Skeletal muscle tissue (tissue), 4 donors: Measurements from ENCODE around the gene VPS36. TPM values are rescaled to one million over a fixed set of nuclear protein-coding genes. Genes with fewer than 3 reads are reported as not detected.

Experiments
- H3K27ac ChIP-seq: one replicate; pipeline ENCODE4 v1.7.0; 2013; ENCODE audit warnings: mild to moderate bottlenecking, low read depth, low read length, inconsistent platforms
- H3K27me3 ChIP-seq, 3 donors: one replicate each; pipeline ENCODE4 v1.7.0; 2013; ENCODE audit warnings: low read length in 3 of 3; ENCODE audit not compliant: control insufficient read depth in 3 of 3, insufficient read depth in 3 of 3
- H3K36me3 ChIP-seq, 3 donors: one replicate each; pipeline ENCODE4 v1.7.0; 2013; ENCODE audit warnings: low read length in 3 of 3; ENCODE audit not compliant: control insufficient read depth in 3 of 3, insufficient read depth in 3 of 3
- H3K4me1 ChIP-seq, 3 donors: one replicate each; pipeline ENCODE4 v1.7.0; 2013; ENCODE audit warnings: low read length in 3 of 3, mild to moderate bottlenecking in 3 of 3; ENCODE audit not compliant: control insufficient read depth in 3 of 3, insufficient read depth in 3 of 3
- H3K4me3 ChIP-seq, 3 donors: one replicate each; pipeline ENCODE4 v1.7.0; 2013; ENCODE audit warnings: low read length in 3 of 3
- H3K9ac ChIP-seq, 3 donors: one replicate each; pipeline ENCODE4 v1.7.0; 2013; ENCODE audit warnings: low read length in 3 of 3, mild to moderate bottlenecking in 3 of 3, moderate library complexity in 2 of 3, low read depth in 1 of 3
- H3K9me3 ChIP-seq, 3 donors: one replicate each; pipeline ENCODE4 v1.7.0; 2013; ENCODE audit warnings: low read length in 3 of 3; ENCODE audit not compliant: control insufficient read depth in 3 of 3
- total RNA-seq: library from RNA; depleted of rRNA; stranded (reverse); fragments of >200 nt; gene quantifications from one replicate; pipeline ENCODE4 v1.2.3, GENCODE V29; 2014
- donor health status: Osteomylitis.

VPS36 gene
- total RNA-seq, 1 donor from 2014 or later = 40.7 TPM

- Histone ChIP-seq H3K4me1 (peaks cover 0 to 11% (median 9%) of the 10 kb centered on the region in 3 donors), H3K9ac (no peak overlapping the region), H3K9me3 (no peaks in the 10 kb centered on the region), H3K27me3 (no peaks in the 10 kb centered on the region), H3K4me3 (no peak overlapping the region), H3K27ac (no peak overlapping the region), H3K36me3 (peaks cover 0 to 28% (median 13%) of the 10 kb centered on the region in 3 donors)
Measured at GRCh38 chr13:52459668-52460067, 9.2 kb upstream of the VPS36 start.

- H3K27ac ChIP-seq = peak overlapping the region; percentile 64
- no peaks in the 10 kb centered on the region for H3K9me3 ChIP-seq
- H3K36me3 ChIP-seq = peaks cover 0 to 13% (median 2%) of the 10 kb centered on the region in 3 donors
- H3K4me1 ChIP-seq = peaks cover 7 to 19% (median 19%) of the 10 kb centered on the region in 3 donors
- peak overlapping the region; percentile 71 to 99 (median 89) for H3K4me3 ChIP-seq
- H3K27me3 ChIP-seq = no peaks in the 10 kb centered on the region
- peak overlapping the region; percentile 85 to 93 (median 88) for H3K9ac ChIP-seq
Measured at GRCh38 chr13:52455677-52456041, 5.2 kb upstream of the VPS36 start.

GRCh38 chr13:52454820-52455676 is 4.6 kb upstream of the VPS36 start, which contains the start of gene CKAP2:
Gene CKAP2, plus strand, starts transcription at chr13:52455478. Its CDS starts 79 bp downstream, at chr13:52455557.
- H3K36me3 ChIP-seq = peaks cover 0 to 12% (median 2%) of the 10 kb centered on the region in 3 donors
- no peaks in the 10 kb centered on the region for H3K27me3 ChIP-seq
- H3K9ac ChIP-seq = peak within 1 kb of the TSS; percentile 85 to 93 (median 88)
- H3K4me1 ChIP-seq = peaks cover 7 to 20% (median 20%) of the 10 kb centered on the region in 3 donors
- peak within 1 kb of the TSS; percentile 71 to 99 (median 89) for H3K4me3 ChIP-seq
- no peaks in the 10 kb centered on the region for H3K9me3 ChIP-seq
- H3K27ac ChIP-seq = peak within 1 kb of the TSS; percentile 64

- Histone ChIP-seq H3K27me3 (no peaks in the 10 kb centered on the region), H3K4me1 (peaks cover 7 to 21% (median 20%) of the 10 kb centered on the region in 3 donors), H3K27ac (peak overlapping the region; percentile 64), H3K9ac (peak overlapping the region; percentile 85 to 93 (median 88)), H3K4me3 (peak overlapping the region; percentile 71 to 99 (median 89)), H3K36me3 (peaks cover 0 to 7% (median 2%) of the 10 kb centered on the region in 3 donors), H3K9me3 (no peaks in the 10 kb centered on the region)
Measured at GRCh38 chr13:52454459-52454819, 4.0 kb upstream of the VPS36 start.

- Histone ChIP-seq H3K27ac (no peak overlapping the region), H3K4me1 (peaks cover 20 to 38% (median 32%) of the 10 kb centered on the region in 3 donors)
Measured at GRCh38 chr13:52452470-52452869, 2.0 kb upstream of the VPS36 start.

GRCh38 chr13:52451135-52451804 is 836 bp upstream of the VPS36 start:
- H3K4me1 ChIP-seq = peaks cover 21 to 36% (median 30%) of the 10 kb centered on the region in 3 donors
- peaks cover 0 to 4% (median 0%) of the 10 kb centered on the region in 3 donors for H3K36me3 ChIP-seq
- no peaks in the 10 kb centered on the region for H3K9me3 ChIP-seq
- H3K9ac ChIP-seq = peak overlapping the region; percentile 51 to 98 (median 73)
- H3K27ac ChIP-seq = peak overlapping the region; percentile 94
- H3K4me3 ChIP-seq = peak overlapping the region in 2 of 3 donors; percentile 60 to 69
- no peaks in the 10 kb centered on the region for H3K27me3 ChIP-seq

More at GRCh38 chr13:52452470-52452869, 2.0 kb upstream of the VPS36 start:
- Histone ChIP-seq H3K27me3 (no peaks in the 10 kb centered on the region), H3K9ac (peak overlapping the region in 1 of 3 donors; percentile 24), H3K9me3 (no peaks in the 10 kb centered on the region), H3K4me3 (no peak overlapping the region), H3K36me3 (peaks cover 0 to 6% (median 5%) of the 10 kb centered on the region in 3 donors)

GRCh38 chr13:52450793-52451116 is 321 bp upstream of the VPS36 start:
- Histone ChIP-seq H3K4me3 (peak overlapping the region; percentile 60 to 93 (median 69)), H3K9ac (peak overlapping the region; percentile 51 to 98 (median 73)), H3K36me3 (peaks cover 0 to 4% (median 0%) of the 10 kb centered on the region in 3 donors), H3K4me1 (peaks cover 23 to 32% (median 25%) of the 10 kb centered on the region in 3 donors), H3K27ac (peak overlapping the region; percentile 94), H3K9me3 (no peaks in the 10 kb centered on the region), H3K27me3 (no peaks in the 10 kb centered on the region)

GRCh38 chr13:52449331-52450011 is 963 bp downstream of the VPS36 start:
- Histone ChIP-seq H3K27ac (peak overlapping the region; percentile 94), H3K4me3 (peak overlapping the region; percentile 80 to 95 (median 93)), H3K36me3 (peaks cover 0 to 4% (median 0%) of the 10 kb centered on the region in 3 donors), H3K4me1 (peaks cover 20 to 27% (median 22%) of the 10 kb centered on the region in 3 donors), H3K9me3 (no peaks in the 10 kb centered on the region), H3K9ac (peak overlapping the region; percentile 85 to 98 (median 96)), H3K27me3 (no peaks in the 10 kb centered on the region)

GRCh38 chr13:52447815-52448552 is 2.5 kb downstream of the VPS36 start:
- Histone ChIP-seq H3K27me3 (no peaks in the 10 kb centered on the region), H3K36me3 (peaks cover 0 to 4% (median 0%) of the 10 kb centered on the region in 3 donors), H3K27ac (no peak overlapping the region), H3K9ac (no peak overlapping the region), H3K9me3 (no peaks in the 10 kb centered on the region), H3K4me3 (peak overlapping the region in 1 of 3 donors; percentile 9), H3K4me1 (peaks cover 18 to 24% (median 19%) of the 10 kb centered on the region in 3 donors)
